Hepatocyte (in vitro differentiated cells): ENCODE measurements around the gene MRTFB.

ENCODE experiments used
- EZH2 ChIP-seq: fragments of 200-600 bp; sonication (generic); IDR thresholded peaks from 2 replicates; pipeline ENCODE4 v1.6.1; 2016; ENCODE audit warnings: antibody characterized with exemption, mild to moderate bottlenecking, borderline replicate concordance
- TF ChIP-seq, protein P1 (sequence below): fragments of 200-600 bp; sonication (generic); IDR thresholded peaks from 2 replicates; pipeline ENCODE4 v1.5.1; 2016; ENCODE audit warnings: antibody characterized with exemption, mild to moderate bottlenecking; ENCODE audit not compliant: poor library complexity

DNA sequence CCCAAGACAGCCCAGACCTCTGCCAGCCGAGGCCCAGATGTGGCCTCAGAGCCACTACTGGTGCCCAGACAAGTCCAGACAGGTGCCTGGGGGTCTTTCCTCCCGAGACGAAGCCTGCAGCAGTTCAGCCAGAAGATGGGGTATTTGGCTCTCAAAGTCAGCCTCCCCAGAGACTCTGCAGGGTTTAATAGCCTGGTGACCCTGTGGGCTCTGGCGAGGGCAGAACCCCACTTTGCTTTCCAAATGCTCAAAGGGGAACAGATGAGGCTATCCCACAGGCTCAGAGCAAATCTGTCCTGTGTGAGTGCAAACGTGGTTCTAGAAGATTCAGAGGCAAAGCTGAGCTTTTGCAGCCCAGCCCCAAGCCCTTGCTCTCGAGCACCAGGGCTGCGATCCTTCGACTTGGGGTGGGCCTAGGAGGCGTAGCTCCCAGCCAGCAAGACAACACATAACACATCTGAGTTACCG, 236.0 kb downstream of the MRTFB start:
- TF ChIP-seq, protein P1, sequence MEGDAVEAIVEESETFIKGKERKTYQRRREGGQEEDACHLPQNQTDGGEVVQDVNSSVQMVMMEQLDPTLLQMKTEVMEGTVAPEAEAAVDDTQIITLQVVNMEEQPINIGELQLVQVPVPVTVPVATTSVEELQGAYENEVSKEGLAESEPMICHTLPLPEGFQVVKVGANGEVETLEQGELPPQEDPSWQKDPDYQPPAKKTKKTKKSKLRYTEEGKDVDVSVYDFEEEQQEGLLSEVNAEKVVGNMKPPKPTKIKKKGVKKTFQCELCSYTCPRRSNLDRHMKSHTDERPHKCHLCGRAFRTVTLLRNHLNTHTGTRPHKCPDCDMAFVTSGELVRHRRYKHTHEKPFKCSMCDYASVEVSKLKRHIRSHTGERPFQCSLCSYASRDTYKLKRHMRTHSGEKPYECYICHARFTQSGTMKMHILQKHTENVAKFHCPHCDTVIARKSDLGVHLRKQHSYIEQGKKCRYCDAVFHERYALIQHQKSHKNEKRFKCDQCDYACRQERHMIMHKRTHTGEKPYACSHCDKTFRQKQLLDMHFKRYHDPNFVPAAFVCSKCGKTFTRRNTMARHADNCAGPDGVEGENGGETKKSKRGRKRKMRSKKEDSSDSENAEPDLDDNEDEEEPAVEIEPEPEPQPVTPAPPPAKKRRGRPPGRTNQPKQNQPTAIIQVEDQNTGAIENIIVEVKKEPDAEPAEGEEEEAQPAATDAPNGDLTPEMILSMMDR: no peak
- TF ChIP-seq EZH2: no peak
